GM03348 (cell line): ENCODE measurements around the gene TOP1.

Source experiments
- DNase-seq: peaks from one replicate; pipeline ENCODE4 v3.0.0; 2012; ENCODE audit warnings: low spot score

Gene TOP1

DNA sequence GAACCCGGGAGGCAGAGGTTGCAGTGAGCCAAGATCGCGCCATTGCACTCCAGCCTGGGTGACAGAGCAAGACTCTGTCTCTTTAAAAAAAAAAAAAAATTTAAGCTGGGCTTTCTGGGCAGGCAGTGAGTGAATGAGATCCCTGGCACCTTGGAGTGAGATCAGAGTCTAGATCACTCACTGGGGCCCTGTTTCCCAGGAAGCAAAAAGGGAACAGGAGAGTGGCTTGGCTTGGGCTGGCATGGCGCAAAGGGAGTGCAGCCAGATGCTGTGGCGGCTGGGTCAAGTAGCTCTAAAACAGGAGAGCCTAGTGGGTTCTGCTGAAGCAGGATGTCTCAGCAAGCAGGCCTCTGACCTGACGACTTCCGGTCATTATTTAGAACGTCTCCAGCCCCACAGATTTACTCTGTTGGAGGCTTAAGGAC lies 119.2 kb downstream of the TOP1 start:
- DNase-seq = no peak

DNA sequence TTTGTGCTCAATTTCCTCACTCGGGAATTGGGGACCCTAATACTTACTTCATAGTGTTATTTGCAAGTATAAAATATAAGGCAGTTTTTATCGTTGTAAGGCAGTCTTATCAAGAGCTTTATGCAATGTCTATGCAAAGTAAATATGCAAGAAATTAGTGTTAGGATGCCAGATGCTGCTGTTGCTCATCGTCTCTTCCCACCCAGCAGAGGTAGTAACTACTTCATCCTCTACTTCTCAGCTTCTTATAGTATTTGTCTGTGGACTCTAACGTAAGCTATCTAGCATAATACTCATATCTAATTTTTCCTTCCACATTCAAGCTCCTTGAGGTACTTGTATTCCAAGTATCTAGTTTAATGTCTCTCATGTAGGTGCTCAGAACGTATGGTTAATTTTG lies 120.3 kb downstream of the TOP1 start:
- no peak for DNase-seq

DNA sequence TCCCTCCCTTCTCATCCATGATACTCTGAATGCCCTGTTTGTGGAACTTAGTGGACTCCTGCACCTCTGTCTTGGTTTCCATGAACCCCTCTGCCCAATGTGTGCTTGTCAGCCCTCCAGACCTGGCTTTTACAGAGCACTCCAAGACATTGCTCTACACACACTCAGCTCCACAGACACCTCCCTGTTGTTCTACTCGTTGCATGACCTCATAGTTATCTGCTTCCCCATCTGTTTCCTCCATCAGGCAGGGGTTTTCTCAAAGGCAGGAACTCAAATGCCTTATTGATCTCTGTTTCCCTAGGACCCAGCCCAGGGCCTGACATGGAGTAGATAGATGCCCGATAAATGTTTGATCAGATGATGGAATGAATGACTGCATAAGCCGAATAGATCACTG lies 122.0 kb downstream of the TOP1 start:
- DNase-seq = no peak

DNA sequence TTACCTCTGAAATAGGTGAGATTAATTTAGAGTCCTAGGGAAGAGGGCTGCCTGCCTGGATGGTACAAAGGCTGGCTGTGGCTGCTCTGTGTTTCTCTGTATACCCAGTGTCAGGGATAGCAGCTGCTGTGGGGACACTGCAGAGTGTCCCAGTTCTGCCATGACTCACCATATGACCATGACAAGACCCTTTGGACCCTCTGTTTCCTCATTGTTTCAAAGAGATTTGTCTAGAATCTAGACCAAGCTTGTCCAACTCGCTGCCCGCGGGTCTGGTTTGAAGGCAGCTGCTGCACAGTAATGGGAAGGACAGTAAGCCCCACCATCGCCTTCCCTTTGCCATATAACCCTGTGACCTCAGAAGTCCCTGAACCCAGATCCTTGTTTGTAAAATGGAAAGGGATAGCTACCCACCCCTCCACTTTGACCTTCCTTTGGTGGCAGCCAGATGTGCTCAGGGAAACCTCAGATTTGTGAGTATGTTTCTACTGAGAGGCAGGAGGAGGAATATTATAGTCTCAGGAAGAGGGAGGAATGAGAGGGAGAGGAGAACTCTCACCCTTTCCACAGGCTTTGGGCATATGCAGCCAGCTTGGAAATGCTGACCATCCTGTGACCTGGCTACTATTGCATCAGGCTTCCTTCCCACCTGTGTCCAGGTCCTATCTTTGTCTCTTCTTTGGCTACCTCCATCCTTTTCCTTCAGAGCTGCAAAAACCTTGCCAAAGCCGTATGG lies 122.7 kb downstream of the TOP1 start:
- DNase-seq = no peak

DNA sequence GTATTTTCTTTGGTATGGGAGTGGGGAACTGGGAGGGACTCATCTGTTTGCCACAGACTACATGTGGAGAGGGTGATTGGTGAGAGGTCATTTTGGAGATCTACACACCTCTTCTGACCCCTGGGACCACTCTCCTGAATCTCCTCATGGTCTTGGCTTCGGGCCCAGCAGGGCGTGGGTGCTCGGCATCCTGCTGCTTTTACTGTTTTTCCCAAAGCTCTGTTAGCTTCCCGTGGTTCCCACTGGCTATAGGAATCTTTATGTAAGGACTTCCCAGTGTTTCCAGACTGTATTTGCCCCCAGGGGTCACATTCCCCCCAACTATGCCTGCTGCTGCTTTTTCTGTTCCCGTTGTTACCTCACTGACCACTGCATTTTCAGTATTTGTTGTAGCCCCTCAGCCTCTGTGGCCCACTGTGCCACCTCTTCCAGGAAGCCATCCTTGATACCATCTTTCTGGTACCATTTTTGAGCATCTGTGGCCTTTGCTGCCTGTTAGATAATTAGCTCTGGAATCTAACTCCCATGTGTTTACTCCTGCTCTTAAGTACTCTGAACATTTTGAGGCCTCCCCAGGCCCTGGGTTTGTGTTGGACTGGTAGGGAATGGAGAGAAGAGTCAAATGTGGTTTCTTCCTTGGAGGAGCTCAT lies 123.6 kb downstream of the TOP1 start:
- no peak for DNase-seq

DNA sequence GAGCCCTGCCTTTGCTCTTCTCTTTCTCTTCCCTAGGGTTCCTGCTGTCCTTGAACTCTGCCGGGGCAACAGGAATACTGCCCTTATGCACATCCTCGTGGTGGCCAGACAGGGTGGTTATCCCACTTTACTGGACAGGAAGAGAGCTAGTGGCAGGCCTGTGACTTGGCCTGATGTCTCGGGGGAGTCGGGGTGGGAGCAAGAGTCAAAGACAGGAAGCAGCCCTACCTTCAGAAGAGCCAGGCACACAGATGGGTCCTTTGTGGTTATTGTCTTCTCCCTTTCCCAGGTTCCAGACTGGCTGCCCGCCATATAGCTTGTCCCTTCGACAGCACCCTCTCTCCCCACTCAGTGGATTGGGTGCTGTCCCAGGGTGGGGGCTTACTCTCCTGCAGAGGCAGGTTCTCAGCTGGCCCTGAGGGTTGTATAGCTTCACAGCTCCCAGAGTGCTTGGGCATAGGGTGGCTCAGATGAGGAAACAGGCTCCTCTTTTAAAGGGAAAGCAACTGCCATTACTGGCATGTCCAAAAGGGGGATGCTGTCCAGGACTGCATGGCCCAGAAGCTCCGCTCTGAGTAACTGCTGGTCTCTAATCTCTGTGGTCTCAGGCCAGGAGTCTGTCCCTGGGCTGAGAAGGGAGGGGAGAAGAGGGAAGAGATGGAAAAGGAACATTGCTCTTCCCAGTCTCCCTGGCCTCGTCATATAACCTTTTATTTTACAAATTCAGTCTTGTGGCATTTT lies 126.0 kb downstream of the TOP1 start:
- no peak for DNase-seq

DNA sequence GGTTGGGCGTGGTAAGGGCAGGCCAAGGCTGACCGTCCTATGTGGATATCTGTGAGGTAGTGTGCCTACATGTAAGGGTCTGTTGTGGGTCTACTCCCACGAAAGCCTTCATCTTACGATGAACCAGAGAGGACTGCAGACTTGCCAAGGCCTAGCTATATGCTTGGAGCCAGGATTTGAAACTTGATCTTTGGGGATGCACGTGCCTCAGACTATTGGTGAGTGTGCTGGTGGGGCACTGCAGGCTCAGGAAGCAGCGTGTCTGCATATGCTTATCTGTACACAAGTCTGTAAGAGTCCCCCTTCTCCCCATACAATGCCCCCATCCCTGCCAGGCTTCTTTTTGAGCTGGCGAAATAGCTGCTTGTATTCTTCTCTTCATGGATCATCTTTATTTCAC lies 126.6 kb downstream of the TOP1 start:
- no peak for DNase-seq

DNA sequence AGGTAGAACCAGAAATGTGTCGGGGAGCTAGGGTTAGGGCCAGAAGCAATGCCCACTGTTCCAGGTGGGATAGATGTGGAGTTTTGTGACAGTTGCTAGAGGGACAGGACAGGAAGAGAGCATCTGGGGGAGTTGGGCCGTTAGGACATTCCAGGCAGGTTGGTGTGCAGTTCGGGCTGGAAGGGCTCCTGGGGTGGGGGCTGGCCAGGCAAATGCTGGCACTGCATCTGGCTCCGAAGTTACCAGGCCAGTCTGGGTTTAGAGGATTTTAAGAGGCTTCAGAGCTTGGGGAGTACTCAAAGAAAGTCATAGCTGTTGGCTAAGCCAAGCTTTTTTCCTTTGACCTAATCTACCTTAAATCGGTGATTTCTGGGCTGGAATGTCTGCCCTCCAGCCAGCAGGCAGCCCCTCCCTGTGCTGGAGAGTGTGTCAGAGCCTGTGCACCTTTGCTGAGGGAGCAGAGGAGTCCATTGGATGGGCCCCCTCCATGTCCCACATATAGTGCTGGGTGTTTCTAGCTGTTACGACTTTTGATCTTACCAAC lies 129.5 kb downstream of the TOP1 start:
- no peak for DNase-seq

DNA sequence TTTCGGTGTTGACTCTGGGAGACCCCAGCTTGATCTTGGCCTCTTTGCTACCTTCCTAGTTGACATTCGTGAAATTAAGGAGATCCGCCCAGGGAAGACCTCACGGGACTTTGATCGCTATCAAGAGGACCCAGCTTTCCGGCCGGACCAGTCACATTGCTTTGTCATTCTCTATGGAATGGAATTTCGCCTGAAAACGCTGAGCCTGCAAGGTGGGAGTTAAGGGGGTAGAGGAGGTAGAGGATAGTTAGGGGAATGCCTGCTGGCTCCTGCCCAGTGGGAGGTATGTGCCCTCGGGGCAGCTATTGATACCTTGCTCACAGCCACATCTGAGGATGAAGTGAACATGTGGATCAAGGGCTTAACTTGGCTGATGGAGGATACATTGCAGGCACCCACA lies 130.9 kb downstream of the TOP1 start:
- no peak for DNase-seq

DNA sequence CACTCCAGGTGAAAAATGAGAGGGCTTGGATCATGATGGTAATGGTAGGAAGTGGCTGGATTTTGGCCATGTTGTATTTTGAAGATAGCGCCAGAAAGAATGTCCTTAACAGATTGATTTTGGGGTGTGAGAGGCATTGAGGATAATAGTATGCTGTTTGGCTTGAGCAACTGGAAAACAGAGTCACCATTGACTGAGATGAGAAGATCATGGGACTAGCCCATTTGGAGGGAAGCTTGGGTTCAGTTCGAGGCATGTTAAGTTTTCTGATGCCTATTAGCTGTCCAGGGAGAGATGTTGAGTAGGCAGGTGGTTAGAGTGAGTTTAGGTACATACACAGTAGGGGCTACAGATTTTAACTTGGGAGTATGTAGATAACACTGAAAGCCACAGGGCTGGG lies 132.1 kb downstream of the TOP1 start:
- no peak for DNase-seq

DNA sequence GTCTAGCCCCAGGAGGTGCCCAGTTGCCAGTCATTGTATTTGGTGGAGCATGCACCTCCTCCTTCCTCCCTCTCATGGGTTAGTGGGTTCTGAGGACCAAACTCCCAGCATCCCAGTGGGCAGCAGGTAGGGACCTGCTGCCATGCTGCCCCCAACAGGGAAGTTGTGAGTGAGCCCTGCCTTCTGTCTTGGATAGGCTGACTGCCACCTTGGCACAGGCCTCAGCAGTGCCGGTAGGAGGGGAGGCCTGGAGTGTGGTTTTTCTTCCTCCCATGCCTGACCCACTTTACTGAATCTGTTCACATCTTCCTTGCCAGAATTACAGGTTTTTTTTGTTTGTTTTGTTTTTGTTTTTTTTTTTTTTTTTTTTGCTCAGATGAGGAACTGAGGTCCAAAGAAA lies 133.3 kb downstream of the TOP1 start:
- DNase-seq = no peak

DNA sequence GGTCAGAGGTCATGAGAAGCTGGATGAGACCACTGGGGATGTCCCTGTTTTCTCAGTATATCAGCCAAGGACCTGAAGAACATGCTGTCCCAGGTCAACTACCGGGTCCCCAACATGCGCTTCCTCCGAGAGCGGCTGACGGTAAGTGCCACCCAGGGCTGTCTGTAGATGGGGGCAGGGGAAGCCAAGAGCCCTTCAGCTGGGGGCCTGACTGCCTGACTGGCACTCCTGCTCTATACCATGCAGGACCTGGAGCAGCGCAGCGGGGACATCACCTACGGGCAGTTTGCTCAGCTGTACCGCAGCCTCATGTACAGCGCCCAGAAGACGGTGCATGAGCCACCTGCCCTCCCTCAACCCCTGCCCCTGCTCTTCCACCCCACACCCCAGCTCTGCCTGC lies 133.8 kb downstream of the TOP1 start:
- DNase-seq = no peak

DNA sequence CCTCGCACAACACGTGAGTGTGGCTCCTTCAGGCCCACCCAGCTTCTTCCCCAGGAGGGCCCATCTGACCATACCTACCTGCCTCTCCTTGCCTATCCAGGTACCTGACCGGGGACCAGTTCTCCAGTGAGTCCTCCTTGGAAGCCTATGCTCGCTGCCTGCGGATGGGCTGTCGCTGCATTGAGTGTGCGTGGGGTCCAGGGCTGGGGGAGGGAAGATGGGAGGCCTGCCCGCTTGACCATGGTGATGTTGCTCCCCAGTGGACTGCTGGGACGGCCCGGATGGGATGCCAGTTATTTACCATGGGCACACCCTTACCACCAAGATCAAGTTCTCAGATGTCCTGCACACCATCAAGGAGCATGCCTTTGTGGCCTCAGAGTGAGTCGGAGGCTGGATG lies 135.2 kb downstream of the TOP1 start:
- no peak for DNase-seq

DNA sequence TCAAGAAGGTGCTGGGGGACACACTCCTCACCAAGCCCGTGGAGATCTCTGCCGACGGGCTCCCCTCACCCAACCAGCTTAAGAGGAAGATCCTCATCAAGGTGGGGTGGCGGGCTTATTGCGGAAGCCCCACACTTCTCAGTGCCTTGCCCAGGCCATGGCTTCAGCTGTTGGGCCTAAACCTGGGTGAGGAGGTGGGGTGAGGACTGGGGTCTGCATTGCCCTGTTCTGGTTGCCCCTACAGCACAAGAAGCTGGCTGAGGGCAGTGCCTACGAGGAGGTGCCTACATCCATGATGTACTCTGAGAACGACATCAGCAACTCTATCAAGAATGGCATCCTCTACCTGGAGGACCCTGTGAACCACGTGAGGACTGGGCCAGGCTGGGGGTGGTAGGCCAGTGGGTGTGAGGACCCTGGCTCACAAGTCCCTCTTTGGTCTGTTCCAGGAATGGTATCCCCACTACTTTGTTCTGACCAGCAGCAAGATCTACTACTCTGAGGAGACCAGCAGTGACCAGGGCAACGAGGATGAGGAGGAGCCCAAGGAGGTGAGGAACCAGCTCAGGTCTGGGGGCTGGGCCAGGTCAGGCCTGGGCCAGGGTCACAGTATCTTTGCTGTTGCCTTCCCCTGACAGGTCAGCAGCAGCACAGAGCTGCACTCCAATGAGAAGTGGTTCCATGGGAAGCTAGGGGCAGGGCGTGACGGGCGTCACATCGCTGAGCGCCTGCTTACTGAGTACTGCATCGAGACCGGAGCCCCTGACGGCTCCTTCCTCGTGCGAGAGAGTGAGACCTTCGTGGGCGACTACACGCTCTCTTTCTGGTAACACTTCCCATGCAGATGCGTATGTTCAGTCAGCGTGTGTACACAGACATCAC lies 136.6 kb downstream of the TOP1 start:
- no peak for DNase-seq

DNA sequence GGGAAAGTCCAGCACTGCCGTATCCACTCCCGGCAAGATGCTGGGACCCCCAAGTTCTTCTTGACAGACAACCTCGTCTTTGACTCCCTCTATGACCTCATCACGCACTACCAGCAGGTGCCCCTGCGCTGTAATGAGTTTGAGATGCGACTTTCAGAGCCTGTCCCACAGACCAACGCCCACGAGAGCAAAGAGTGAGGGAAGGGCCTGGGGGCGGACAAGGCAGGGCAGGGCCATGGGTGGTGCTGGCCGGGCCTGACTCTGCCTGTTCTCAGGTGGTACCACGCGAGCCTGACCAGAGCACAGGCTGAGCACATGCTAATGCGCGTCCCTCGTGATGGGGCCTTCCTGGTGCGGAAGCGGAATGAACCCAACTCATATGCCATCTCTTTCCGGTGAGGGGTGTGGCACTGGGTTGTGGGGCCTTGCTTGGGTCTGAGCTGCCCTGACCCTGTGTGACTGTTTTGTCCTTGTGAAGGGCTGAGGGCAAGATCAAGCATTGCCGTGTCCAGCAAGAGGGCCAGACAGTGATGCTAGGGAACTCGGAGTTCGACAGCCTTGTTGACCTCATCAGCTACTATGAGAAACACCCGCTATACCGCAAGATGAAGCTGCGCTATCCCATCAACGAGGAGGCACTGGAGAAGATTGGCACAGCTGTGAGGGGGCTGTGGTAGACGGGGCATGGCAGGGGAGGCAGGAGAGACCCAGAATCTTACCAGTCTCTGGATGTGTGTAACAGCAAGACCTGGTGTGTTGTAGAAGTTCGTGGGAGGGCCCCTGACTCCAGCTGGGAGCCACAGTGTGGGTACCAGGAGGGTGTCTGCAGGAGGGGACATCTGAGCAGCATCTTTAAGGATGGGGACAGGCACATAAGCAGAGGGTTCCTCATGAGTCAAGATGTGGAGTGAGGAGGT lies 137.8 kb downstream of the TOP1 start:
- no peak for DNase-seq

DNA sequence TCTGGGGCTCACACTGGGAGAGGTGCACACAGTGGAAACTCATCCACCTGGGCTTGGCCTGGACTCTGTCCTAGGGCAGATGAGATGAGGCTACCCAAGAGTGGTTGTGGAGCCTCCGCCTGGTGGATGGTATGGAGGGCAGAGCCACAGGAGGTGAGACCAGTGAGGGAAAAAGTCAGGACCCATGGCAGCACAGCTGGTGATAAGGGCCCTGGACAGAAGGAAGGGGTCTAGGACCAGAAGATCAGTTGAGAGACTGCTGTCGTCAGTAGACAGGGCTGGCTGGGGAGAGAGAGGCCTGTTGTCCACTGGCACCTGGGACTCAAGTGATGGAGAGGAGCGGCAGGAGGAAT lies 138.5 kb downstream of the TOP1 start:
- DNase-seq = no peak

DNA sequence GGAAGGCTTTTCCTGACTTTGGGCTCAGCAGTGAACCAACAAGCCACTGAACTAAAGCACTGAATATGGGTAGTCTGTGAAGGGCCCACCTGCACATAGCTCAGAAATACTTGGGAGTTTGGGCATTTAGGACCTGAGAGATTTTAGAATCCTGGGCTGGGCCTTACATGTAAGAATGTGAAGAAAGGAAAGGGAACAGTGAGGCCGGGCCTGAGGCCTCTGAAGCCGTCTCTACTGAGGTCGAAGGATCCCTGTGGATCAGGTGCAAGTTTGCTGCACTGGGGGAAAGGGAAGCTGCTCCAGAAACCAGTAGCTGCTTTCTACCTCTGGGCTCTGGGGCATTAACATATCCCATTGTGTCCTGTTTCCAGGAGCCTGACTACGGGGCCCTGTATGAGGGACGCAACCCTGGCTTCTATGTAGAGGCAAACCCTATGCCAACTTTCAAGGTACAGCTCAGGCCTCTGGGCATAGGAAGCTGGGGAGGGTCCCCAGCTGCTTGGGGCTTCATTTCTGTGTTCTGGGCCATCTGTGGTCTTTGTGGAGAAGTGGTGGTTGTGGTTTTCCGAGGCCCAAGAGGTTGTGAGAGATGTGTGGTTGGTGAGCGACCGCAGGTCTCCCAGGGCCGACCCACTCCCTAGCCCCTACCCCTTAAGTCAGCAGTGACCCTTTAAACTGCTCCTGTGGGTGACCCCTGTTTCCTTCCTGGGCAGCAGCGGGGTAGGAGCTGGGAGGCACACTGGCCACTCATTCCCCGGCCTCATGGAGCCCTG lies 139.0 kb downstream of the TOP1 start:
- no peak for DNase-seq

DNA sequence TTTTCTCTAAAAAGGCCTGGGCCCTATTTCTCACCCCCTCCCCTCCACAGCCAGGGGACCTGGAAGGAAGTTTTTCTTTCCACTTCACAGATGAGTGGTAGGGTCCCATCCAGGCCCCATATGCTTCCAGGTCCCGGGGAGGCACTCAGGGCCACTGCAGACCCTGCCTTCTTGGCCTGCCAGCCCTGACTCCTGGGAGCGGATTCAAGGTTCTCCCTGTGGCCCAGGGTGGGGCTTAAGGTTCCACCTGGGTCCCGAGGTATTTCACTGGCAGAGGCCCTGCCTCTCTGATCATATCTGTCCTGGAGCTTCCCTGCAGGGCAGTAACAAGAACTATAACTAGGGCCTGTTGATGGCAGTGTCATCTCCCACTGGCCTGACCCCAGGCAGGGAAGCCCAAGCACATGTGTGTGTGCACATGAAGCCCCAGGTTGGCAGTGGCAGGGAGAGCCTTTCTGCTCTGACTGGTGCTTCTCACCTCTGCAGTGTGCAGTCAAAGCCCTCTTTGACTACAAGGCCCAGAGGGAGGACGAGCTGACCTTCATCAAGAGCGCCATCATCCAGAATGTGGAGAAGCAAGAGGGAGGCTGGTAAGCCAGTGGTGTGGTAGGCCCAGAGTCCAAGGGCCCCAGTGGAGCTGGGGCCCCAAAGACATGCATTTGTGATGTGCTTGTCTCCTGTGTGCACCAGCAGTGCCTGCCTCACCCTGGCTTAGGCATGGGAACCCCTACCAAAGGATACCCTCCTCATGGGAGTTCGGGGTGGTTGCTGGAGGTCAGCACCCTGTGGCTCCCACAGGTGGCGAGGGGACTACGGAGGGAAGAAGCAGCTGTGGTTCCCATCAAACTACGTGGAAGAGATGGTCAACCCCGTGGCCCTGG lies 139.9 kb downstream of the TOP1 start:
- no peak for DNase-seq

DNA sequence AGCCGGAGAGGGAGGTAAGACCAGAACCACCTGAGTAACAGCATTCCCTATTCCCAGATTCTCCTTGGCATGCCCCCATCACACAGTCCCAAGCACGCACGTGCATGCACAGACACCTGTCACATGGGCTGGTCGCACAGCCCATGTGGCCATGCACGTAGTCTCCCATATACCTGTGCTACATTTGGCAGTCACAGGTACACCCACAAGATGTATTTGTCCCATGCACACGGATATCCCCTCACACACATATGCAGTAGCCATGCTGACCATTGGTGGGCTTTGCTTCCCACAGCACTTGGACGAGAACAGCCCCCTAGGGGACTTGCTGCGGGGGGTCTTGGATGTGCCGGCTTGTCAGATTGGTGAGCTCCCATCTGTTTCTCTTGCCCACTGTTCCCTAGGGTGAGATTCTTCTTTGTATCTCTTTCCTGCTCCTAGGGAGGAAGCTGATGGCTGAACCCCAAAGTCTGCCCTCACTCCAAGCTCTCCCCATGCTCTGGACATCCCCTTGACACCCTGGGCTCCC lies 140.6 kb downstream of the TOP1 start:
- no peak for DNase-seq
